ENCODE data around the gene TECPR1.

The TECPR1 gene

GRCh38 chr7:98187138-98187502 is 64.9 kb downstream of the TECPR1 start:
- no peak for DNase-seq

GRCh38 chr7:98186452-98187137 is 65.4 kb downstream of the TECPR1 start:
- no peak for DNase-seq

- no peak for DNase-seq
Observed at GRCh38 chr7:98185101-98185500, 66.9 kb downstream of the TECPR1 start.

- no peak for DNase-seq
Observed at GRCh38 chr7:98180751-98181150, 71.3 kb downstream of the TECPR1 start.

GRCh38 chr7:98178762-98179490 is 73.1 kb downstream of the TECPR1 start:
- no peak for DNase-seq

GRCh38 chr7:98178321-98178720 is 73.7 kb downstream of the TECPR1 start:
- DNase-seq, result no peak

- peak in 1 of 2 experiments; percentile 9 for DNase-seq
Observed at GRCh38 chr7:98177553-98177952, 74.5 kb downstream of the TECPR1 start.

GRCh38 chr7:98175260-98175940 is 76.6 kb downstream of the TECPR1 start:
- no peak for DNase-seq

GRCh38 chr7:98174334-98175259 is 77.4 kb downstream of the TECPR1 start:
- no peak for DNase-seq

- DNase-seq, result no peak
Observed at GRCh38 chr7:98171449-98171848, 80.6 kb downstream of the TECPR1 start.

- DNase-seq, result no peak
Observed at GRCh38 chr7:98170966-98171365, 81.1 kb downstream of the TECPR1 start.

- no peak for DNase-seq
Observed at GRCh38 chr7:98168904-98169621, 83.0 kb downstream of the TECPR1 start.

- peak; percentile 46 to 87 for DNase-seq
Observed at GRCh38 chr7:98168181-98168903, 83.7 kb downstream of the TECPR1 start.

- no peak for DNase-seq
Observed at GRCh38 chr7:98167653-98168052, 84.4 kb downstream of the TECPR1 start.

- DNase-seq, result no peak
Observed at GRCh38 chr7:98166668-98166970, 85.4 kb downstream of the TECPR1 start.

- peak; percentile 34 to 80 for DNase-seq
Observed at GRCh38 chr7:98165827-98166667, 86.0 kb downstream of the TECPR1 start.

All from NCI-H526 (cell line).